ENCODE results near the gene DDX46.
A peak's percentile ranks its signal among the peaks of the same experiment; 100 is the strongest.
"Not testable (repeated sequence)": the region's sequence is repeated elsewhere in the genome, so short reads cannot be mapped to it uniquely, and the experiment has no call there.

DDX46 gene

DNA sequence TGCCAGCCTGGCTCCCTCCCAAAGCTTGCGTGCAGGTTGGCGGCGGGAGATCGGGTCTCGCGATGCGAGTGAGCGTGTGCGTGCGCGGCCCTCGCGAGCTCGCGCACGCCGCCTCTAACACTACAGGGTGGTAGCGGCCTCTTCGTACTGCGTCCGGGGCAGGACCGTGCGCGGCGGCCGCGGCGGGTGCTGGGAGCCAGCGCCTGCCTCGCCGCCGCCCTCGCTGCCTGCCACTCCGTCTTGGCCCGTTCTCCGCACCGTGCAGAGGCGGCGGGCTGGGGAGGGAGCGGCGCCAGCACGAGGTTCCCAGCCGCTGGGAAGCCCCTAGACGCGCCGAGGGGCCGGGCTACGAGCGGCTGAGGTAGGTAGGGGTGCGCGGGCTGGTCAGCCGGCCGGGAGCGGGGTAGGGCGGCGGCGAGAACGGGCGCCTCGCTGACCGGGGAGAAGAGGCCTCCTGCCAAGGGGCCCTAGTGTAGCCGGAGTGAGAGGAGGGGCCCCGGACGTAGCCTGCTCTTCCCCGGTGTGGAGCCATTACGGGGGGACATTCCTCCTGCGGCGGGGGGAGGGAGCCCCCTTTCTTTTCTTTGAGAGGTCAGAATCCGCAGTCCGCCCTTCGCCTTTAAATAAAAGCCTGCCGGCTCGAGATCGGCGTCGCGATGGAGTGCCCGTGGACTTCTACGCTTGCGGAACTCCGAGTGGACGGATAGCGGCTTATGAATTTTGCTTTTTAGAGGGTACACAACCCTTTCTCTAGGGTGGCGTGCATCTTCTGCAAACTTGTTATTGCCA, 87.5 kb downstream of the DDX46 start, which contains the start of gene C5orf24:
Gene C5orf24, plus strand, starts transcription at position 117 of the 789 bp plus-strand sequence. CDS start 8,933 bp downstream, outside the sequence.
- no peaks in the 10 kb centered on the region for H3K9me3 ChIP-seq (ENCODE audit: control insufficient read depth, low read depth, low read length)
- no peaks in the 10 kb centered on the region for H3K27me3 ChIP-seq (ENCODE audit: control insufficient read depth, insufficient read depth, low read length)
- peak within 1 kb of the TSS; percentile 30 for H3K27ac ChIP-seq (ENCODE audit: low read length)
- H3K36me3 ChIP-seq (ENCODE audit: control insufficient read depth, low read depth, low read length), result no peaks in the 10 kb centered on the region
- H3K9ac ChIP-seq (ENCODE audit: low read length), result peak within 1 kb of the TSS; percentile 93
- peak within 1 kb of the TSS; percentile 88 for H3K4me3 ChIP-seq (ENCODE audit: low read length)
- peaks cover 4% of the 10 kb centered on the region for H3K4me1 ChIP-seq (ENCODE audit: control insufficient read depth, low read depth, low read length)

DNA sequence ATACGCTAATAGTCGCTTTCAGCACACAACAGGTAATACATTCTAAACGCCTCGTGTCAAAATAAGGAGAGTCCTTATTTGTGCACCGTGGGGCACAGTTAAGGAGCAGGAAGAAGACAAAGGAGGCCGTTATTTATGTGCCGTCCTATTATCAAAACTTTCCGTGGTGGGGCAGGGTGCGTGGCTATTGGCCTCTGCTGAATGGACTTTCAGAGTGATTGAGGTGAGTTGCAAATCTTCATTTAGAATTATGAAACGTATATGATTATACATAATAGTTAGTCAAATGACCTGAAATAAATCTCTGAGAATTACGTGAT, 88.0 kb downstream of the DDX46 start:
- Histone ChIP-seq H3K9me3 (ENCODE audit: control insufficient read depth, low read depth, low read length) (no peaks in the 10 kb centered on the region), H3K9ac (ENCODE audit: low read length) (peak overlapping the region; percentile 93), H3K4me3 (ENCODE audit: low read length) (peak overlapping the region; percentile 88), H3K27me3 (ENCODE audit: control insufficient read depth, insufficient read depth, low read length) (no peaks in the 10 kb centered on the region), H3K4me1 (ENCODE audit: control insufficient read depth, low read depth, low read length) (peaks cover 4% of the 10 kb centered on the region), H3K27ac (ENCODE audit: low read length) (peak overlapping the region; percentile 29), H3K36me3 (ENCODE audit: control insufficient read depth, low read depth, low read length) (no peaks in the 10 kb centered on the region)

DNA sequence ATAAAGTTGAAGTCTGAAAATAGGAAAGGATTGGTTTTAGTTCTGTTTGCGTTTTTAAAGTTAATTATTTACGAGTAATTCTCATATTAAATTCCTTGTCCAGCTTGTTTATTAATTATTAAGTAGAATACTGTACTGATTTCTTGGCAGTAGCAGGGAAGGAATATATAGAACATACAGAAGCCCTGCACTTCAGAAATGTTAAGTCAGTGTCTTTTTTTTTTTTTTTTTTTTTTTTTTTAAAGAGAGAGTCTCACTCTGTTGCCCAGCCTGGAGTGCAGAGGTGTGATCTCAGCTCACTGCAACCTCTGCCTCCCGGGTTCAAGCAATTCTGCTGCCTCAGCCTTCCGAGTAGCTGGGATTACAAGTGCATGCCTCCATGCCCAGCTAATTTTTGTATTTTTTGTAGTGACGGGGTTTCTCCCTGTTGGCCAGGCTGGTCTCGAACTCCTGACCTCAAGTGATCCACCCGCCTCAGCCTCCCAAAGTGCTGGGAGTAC, 90.9 kb downstream of the DDX46 start:
- not testable (repeated sequence) for H3K27ac ChIP-seq (ENCODE audit: low read length); H3K27me3 ChIP-seq (ENCODE audit: control insufficient read depth, insufficient read depth, low read length); H3K4me3 ChIP-seq (ENCODE audit: low read length); H3K9me3 ChIP-seq (ENCODE audit: control insufficient read depth, low read depth, low read length); H3K9ac ChIP-seq (ENCODE audit: low read length); H3K36me3 ChIP-seq (ENCODE audit: control insufficient read depth, low read depth, low read length); H3K4me1 ChIP-seq (ENCODE audit: control insufficient read depth, low read depth, low read length)

DNA sequence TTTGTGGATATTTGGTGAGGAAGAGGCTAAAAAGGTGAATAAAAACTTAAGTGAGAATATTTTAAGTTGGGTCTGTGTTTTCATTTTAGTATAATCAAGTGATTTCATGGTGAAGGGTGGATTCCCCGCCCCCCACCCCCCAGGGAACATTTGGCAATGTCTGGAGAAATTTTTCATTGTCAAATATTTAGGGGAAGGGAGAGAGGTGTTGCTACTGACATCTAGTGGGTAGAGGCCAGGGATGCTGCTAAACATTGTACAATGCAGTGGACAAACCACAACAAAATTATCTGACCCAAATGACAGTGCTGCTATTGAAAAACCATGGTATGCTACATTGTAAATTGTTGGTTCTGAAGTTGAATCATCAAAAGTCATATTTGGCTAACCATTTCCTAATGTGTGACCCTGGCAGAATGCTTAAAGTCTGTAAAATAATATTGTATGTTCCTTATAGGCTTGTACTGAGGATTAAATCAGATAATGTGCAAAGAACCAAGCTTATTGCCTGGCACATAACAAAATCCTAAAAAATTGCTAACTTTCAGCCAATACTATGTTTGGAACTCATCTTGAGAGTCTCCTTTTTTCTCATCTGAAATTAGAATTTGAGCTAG, 92.8 kb downstream of the DDX46 start:
- no peak overlapping the region for H3K27ac ChIP-seq (ENCODE audit: low read length)
- no peak overlapping the region for H3K9ac ChIP-seq (ENCODE audit: low read length)
- H3K4me1 ChIP-seq (ENCODE audit: control insufficient read depth, low read depth, low read length), result peaks cover 4% of the 10 kb centered on the region

DNA sequence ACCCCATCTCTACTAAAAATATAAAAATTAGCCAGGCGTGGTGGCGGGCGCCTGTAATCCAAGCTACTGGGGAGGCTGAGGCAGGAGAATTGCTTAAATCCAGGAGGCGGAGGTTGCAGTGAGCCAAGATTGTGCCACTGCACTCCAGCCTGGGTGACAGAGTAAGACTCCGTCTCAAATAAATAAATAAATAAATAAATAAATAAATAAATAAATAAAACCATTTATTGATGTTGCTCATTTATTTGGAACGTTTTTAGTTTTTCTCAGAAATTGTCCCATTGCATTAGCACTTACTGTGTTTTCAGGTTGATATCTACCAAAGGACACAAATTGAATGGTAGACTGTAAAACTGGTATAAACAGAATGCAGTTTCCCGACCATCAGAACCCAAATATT, 97.9 kb downstream of the DDX46 start:
- H3K27me3 ChIP-seq (ENCODE audit: control insufficient read depth, insufficient read depth, low read length); H3K4me3 ChIP-seq (ENCODE audit: low read length); H3K27ac ChIP-seq (ENCODE audit: low read length); H3K4me1 ChIP-seq (ENCODE audit: control insufficient read depth, low read depth, low read length); H3K9ac ChIP-seq (ENCODE audit: low read length); H3K9me3 ChIP-seq (ENCODE audit: control insufficient read depth, low read depth, low read length): not testable (repeated sequence)
- H3K36me3 ChIP-seq (ENCODE audit: control insufficient read depth, low read depth, low read length), result peaks cover 45% of the 10 kb centered on the region

More for the DNA sequence above, 92.8 kb downstream of the DDX46 start:
- no peaks in the 10 kb centered on the region for H3K9me3 ChIP-seq (ENCODE audit: control insufficient read depth, low read depth, low read length)
- no peak overlapping the region for H3K4me3 ChIP-seq (ENCODE audit: low read length)
- H3K36me3 ChIP-seq (ENCODE audit: control insufficient read depth, low read depth, low read length), result peaks cover 23% of the 10 kb centered on the region
- no peaks in the 10 kb centered on the region for H3K27me3 ChIP-seq (ENCODE audit: control insufficient read depth, insufficient read depth, low read length)

DNA sequence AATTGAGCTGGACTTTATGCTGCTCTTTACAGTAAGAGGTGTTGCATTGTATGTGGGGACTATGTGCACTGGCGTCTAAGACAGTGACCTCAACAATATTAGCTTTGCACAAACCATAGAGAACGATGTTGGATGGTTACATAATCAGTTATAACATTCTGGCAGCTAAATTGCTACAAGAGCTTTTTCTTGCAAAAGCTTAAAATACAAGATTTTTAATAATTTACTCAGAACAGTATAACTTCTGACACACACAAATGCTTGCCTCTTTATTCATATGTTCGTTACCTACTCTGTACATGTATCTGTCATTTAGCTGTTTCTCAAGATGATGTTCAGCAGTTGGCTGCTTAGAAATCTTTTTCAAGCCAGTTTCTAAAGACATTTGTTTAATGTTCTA, 98.8 kb downstream of the DDX46 start:
- H3K36me3 ChIP-seq (ENCODE audit: control insufficient read depth, low read depth, low read length), result peaks cover 42% of the 10 kb centered on the region
- no peak overlapping the region for H3K4me3 ChIP-seq (ENCODE audit: low read length)
- H3K9ac ChIP-seq (ENCODE audit: low read length), result no peak overlapping the region
- H3K4me1 ChIP-seq (ENCODE audit: control insufficient read depth, low read depth, low read length), result no peaks in the 10 kb centered on the region
- no peaks in the 10 kb centered on the region for H3K9me3 ChIP-seq (ENCODE audit: control insufficient read depth, low read depth, low read length)
- no peaks in the 10 kb centered on the region for H3K27me3 ChIP-seq (ENCODE audit: control insufficient read depth, insufficient read depth, low read length)
- no peak overlapping the region for H3K27ac ChIP-seq (ENCODE audit: low read length)

DNA sequence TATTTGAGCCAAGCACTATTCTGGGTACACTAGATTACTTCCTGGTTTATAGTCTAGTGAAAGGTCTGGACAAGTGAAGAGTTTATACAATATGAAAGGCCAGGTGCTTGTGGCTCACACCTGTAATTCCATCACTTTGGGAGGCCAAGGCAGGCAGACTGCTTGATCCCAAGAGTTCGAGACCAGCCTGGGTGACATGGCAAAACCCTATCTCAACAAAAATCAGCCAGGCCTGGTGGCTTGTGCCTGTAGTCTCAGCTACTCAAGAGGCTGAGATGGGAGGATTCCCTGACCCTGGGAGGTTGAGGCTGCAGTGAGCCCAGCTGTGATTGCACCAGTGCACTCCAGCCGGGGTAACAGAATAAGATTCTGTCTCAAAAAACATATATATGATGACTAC, 106.1 kb downstream of the DDX46 start:
- Histone ChIP-seq H3K9ac (ENCODE audit: low read length) (no peak overlapping the region), H3K9me3 (ENCODE audit: control insufficient read depth, low read depth, low read length) (no peaks in the 10 kb centered on the region), H3K27ac (ENCODE audit: low read length) (no peak overlapping the region)

DNA sequence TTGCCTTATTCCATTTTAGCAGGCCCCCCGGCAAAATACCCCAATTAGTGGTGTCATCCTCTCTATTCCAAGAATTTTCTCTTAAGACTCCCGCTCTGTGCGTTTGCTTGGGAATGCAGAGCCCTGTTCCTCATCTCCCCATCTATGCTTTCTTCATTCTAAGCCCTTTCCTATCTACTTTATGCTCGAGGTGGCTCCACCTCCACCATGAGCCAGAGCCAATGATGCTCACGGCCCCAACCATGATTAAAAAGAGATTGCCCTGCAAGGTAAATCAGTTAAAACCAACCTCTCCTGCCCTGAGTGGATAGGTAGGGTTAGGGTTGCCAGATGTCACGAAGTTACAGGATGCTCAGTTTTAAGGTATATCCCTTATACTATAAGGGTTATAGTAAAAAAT, 114.9 kb downstream of the DDX46 start:
- Histone ChIP-seq H3K4me1 (ENCODE audit: control insufficient read depth, low read depth, low read length) (peaks cover 12% of the 10 kb centered on the region), H3K9me3 (ENCODE audit: control insufficient read depth, low read depth, low read length) (no peaks in the 10 kb centered on the region), H3K36me3 (ENCODE audit: control insufficient read depth, low read depth, low read length) (no peaks in the 10 kb centered on the region), H3K4me3 (ENCODE audit: low read length) (peak overlapping the region; percentile 62), H3K9ac (ENCODE audit: low read length) (peak overlapping the region; percentile 78), H3K27ac (ENCODE audit: low read length) (peak overlapping the region; percentile 83), H3K27me3 (ENCODE audit: control insufficient read depth, insufficient read depth, low read length) (no peaks in the 10 kb centered on the region)

More for the DNA sequence above, 106.1 kb downstream of the DDX46 start:
- no peaks in the 10 kb centered on the region for H3K27me3 ChIP-seq (ENCODE audit: control insufficient read depth, insufficient read depth, low read length)
- peaks cover under 1% of the 10 kb centered on the region for H3K36me3 ChIP-seq (ENCODE audit: control insufficient read depth, low read depth, low read length)
- H3K4me1 ChIP-seq (ENCODE audit: control insufficient read depth, low read depth, low read length), result no peaks in the 10 kb centered on the region
- H3K4me3 ChIP-seq (ENCODE audit: low read length), result no peak overlapping the region

DNA sequence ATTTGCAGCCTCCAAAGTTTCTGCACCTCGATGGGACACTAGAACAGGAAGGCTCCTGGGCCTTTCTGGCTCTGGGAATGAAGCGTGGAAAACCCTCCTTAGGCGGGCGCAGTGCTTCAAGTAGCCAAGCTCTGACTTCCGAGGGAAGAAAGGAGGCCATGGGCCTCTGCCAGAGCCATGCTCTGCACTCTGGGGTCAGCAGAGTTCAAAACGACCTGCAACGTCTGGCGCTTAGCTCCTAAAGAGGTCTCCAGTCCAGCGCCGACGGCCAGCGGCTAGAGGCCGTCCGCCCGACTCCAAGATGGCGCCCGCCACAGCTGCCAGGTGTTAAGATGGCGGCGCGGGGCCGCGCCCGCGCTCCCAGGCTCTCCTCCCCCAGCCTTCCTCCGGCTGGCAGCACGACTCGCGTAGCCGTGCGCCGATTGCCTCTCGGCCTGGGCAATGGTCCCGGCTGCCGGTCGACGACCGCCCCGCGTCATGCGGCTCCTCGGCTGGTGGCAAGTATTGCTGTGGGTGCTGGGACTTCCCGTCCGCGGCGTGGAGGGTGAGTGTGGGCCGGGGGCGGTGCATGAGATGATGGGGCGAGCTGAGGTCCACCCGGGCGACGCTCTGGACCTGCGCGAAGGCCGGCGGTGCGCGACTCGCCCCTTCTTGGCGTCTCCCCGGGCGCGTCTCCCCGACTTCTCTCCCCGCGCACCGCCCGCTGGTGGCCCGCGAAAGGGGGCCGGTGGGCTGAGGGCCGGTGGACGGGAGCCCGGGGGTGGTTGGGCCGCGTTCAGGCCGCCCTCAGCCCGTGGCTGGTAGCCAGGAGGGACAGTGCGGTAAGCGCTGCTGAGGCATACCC, 115.6 kb downstream of the DDX46 start, which contains the start of gene TXNDC15:
Gene TXNDC15, plus strand, starts transcription at position 385 of the 844 bp plus-strand sequence. Its CDS starts 57 bp downstream, at position 442.
- Histone ChIP-seq H3K4me3 (ENCODE audit: low read length) (peak within 1 kb of the TSS; percentile 62), H3K4me1 (ENCODE audit: control insufficient read depth, low read depth, low read length) (peaks cover 12% of the 10 kb centered on the region), H3K36me3 (ENCODE audit: control insufficient read depth, low read depth, low read length) (no peaks in the 10 kb centered on the region), H3K27me3 (ENCODE audit: control insufficient read depth, insufficient read depth, low read length) (no peaks in the 10 kb centered on the region), H3K9me3 (ENCODE audit: control insufficient read depth, low read depth, low read length) (no peaks in the 10 kb centered on the region), H3K27ac (ENCODE audit: low read length) (peak within 1 kb of the TSS; percentile 83), H3K9ac (ENCODE audit: low read length) (peak within 1 kb of the TSS; percentile 78)

DNA sequence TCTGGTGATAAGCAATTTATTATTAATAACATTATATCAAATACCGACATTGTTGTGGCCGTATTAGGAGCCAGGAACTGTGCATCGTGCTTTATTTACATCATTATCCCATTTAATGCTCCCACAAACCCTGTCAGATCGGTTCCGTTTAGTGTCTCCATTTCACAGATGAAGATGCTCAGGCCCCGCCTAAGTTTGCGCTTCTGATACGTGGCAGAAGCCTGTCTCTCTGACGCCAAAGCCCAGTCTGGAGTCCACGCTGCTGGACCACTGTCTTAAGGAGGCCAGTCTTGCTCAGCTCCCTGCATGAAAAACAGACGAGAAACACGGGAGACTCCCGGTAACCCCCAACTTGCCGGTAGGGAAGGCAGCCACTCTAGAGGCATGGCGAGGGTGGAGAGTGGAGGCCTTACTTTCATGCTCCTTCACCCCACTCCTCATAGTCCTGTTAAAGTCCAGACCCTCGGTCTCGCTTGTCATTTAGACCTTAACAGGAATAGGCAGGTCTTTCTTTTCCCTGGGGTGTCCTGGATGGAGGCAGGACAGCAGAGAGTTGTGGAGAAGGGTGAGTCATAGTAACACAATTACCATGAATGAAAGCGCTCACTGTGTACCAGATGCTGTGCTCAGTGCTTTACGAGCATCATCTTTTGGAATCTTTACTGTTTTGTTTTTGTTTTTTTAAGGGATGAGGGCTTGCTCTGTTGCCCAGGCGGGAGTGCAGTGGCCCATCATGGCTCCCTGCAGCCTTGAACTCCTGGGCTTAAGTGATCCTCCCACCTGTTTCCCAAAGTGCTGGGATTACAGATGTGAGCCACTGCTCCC, 116.5 kb downstream of the DDX46 start:
- H3K4me1 ChIP-seq (ENCODE audit: control insufficient read depth, low read depth, low read length), result peaks cover 12% of the 10 kb centered on the region
- H3K36me3 ChIP-seq (ENCODE audit: control insufficient read depth, low read depth, low read length), result no peaks in the 10 kb centered on the region
- H3K27me3 ChIP-seq (ENCODE audit: control insufficient read depth, insufficient read depth, low read length), result no peaks in the 10 kb centered on the region
- H3K27ac ChIP-seq (ENCODE audit: low read length), result no peak overlapping the region
- H3K9me3 ChIP-seq (ENCODE audit: control insufficient read depth, low read depth, low read length), result no peaks in the 10 kb centered on the region
- peak overlapping the region; percentile 62 for H3K4me3 ChIP-seq (ENCODE audit: low read length)
- H3K9ac ChIP-seq (ENCODE audit: low read length), result peak overlapping the region; percentile 78

Measured in iPS-18a (cell line).